ENCODE measurements around the gene ADPRH.

GRCh38 chr3:119594066-119594465, 14.8 kb downstream of the ADPRH start:
- no peak for TF ChIP-seq CTCF (IDR thresholded peaks at IDR 0.05; ENCODE audit: low read depth, low read length)
- no peak for TF ChIP-seq EZH2phosphoT487 (IDR thresholded peaks at IDR 0.05; ENCODE audit: low read depth)

Measured in OCI-LY3 (cell line).